Epithelial cell of esophagus (primary cell): ENCODE data around the gene PPP2R2C.

ENCODE experiments used
- DNase-seq: peaks from one replicate; pipeline ENCODE4 v3.0.0; 2010; ENCODE audit warnings: low read depth
- H3K4me3 ChIP-seq: 2 replicates; pipeline ENCODE4 v1.5.1; 2011; ENCODE audit warnings: mild to moderate bottlenecking, low read length, control low read depth
- CTCF ChIP-seq: IDR thresholded peaks from 2 replicates; pipeline ENCODE4 v1.5.1; 2011; ENCODE audit warnings: low read depth, mild to moderate bottlenecking, low read length, control low read depth, inconsistent platforms; ENCODE audit not compliant: insufficient read depth; ENCODE audit errors: missing control alignments

The PPP2R2C gene

DNA sequence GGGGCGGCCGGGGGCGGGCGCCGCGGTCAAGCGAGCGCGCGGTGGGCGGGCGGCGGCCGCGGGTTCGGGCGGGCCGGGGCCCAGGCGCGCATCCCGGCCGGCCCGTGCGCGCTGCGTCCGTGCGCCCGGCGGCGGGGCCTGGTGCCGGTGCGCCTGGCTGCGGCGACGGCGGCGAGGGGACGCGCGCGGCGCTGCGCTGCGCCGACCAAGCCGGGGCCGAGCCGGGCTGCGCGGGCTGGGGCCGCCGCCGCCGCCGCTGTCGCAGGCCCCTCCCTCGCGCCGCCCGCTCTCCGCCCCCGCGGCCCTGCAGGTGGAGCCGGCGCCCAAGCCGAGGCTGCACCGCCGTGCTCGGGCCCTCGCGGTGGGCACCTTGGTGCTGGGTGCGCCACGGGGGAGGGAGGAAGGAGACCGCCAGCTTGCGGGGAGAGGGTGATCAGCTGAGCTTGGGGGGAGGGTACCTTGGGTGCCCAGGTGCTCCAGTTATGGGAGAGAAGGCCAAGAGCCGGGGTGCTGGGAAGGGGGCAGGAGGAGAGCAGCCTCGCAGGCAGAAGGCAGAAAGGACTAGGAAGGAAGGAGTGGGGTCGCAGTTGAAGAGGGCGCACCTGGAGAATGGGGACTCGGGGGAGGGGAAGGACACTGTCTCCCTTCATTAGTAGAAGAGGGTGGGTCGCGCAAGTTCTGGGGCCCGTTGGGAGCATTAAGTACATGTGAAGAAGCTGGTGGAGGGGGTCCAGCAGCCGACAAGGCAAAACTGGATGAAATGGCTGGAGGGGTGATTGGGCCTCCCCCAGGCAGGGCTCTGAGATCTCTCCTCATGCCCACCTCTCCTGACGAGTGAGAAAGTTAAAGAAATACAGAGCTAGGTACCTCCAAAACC is at the start of gene PPP2R2C:
TSS of gene PPP2R2C (minus strand) at position 228 of the 877 bp plus-strand sequence. CDS start 385 bp downstream, outside the sequence.
- no peak for TF ChIP-seq CTCF
- no peak within 1 kb of the TSS for H3K4me3 ChIP-seq
- DNase-seq = no peak

- no peak for TF ChIP-seq CTCF
- no peak overlapping the region for H3K4me3 ChIP-seq
- no peak for DNase-seq
Measured at GRCh38 chr4:6520978-6521377, 48.6 kb upstream of the PPP2R2C start.

DNA sequence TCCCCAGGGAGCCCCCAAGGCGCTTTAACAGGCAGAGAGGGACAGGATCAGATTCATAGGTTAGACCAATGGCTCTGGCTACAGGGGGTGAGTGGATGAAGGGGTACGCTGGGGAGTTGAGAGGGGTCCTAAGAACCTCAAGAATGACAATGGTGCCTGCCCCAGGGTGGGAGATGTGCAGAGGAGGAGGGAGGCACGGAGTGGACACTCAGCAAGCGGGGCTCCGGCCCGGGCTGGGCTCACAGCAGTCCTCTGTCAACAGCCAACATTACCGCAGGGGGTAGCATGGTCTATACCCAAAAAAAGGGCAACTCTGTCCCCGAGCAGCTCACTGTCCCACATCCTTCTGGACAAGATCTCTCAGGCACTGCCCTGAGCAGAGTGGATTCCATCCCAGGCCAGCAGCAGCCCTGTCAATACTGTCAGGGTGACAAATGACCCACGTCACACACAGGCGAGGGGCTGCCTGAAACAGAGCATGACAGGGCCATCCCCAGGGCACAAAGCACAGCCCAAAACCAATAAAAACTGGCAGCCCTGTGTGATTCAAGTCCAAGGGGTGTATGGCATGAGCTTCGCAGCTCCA is 47.7 kb upstream of the PPP2R2C start:
- no peak for DNase-seq
- no peak for TF ChIP-seq CTCF
- no peak overlapping the region for H3K4me3 ChIP-seq

DNA sequence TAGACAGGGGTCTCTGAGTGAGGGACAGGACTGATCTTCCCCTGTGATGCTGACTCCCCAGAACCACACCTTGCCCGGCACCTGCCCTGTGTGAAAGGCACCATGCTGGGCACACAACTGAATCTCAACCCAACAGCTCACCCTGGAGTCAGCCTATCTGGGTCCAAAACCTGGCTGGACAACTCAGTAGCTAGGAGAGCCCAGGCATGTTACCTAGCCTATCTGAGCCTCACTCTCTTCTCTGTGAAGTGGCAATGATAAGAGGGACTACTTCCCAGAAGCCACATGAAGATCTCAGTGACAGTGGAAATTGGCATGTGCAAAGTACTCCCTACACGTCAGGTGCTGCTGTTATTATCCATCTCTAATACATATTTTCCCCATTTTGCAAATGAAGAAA is 44.8 kb upstream of the PPP2R2C start:
- no peak for TF ChIP-seq CTCF
- H3K4me3 ChIP-seq = no peak overlapping the region
- no peak for DNase-seq

DNA sequence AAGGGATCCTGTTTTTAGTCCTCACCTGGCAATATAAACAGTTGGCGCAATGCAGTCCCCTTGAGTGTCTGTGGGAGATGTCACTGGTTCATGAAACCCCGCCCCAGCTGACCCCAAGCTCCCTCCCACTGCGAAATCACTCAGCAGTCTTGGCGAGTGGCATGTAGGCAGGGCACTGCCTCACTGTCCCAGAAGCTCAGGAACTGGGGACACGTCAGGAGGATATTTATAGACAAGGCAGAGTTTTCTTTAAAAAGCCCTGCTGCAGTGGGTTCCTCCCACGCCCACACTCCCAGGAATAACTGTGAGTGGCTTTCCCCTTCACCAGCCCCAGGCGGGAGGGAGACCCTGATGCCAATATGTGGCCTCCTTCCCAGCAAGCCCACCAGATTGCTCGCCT is 44.3 kb upstream of the PPP2R2C start:
- no peak for DNase-seq
- H3K4me3 ChIP-seq = no peak overlapping the region
- TF ChIP-seq CTCF = no peak

- DNase-seq = no peak
- no peak for TF ChIP-seq CTCF
- H3K4me3 ChIP-seq = no peak overlapping the region
Measured at GRCh38 chr4:6516281-6516680, 43.9 kb upstream of the PPP2R2C start.
